Caco-2 (cell line): ENCODE data around the gene TM4SF18. TPM values are rescaled to one million over a fixed set of nuclear protein-coding genes. Genes with fewer than 3 reads are reported as not detected.

Experiments used
- BruUV-seq: library from RNA; stranded (reverse); fragments of 400-500 nt; replicated peaks from 2 replicates; lab custom pipeline; 2021; lab: Mats Ljungman, UMichigan
- CTCF ChIA-PET: fragments of 300-600 bp; sonication (Branson Sonifier 250); formaldehyde crosslinking; loops from one replicate; lab custom pipeline; 2022; ENCODE audit warnings: antibody characterized with exemption; lab: Charles Lee
- POLR2A ChIA-PET: fragments of 300-600 bp; sonication (Branson Sonifier 250); formaldehyde crosslinking; loops from one replicate; lab custom pipeline; 2022; ENCODE audit warnings: antibody characterized with exemption; lab: Charles Lee
- DNase-seq, 2 experiments: peaks; one replicate each; pipeline versions ENCODE4 v3.0.0 to v3.0.0-alpha.2; 2020 to 2022
- H3K27me3 ChIP-seq: replicated peaks from 2 replicates; pipeline ENCODE4 v1.6.0; 2011; ENCODE audit warnings: low read length; ENCODE audit not compliant: control insufficient read depth, insufficient read depth
- H3K36me3 ChIP-seq: 2 replicates; pipeline ENCODE4 v1.5.1; 2011; ENCODE audit warnings: low read length; ENCODE audit not compliant: control insufficient read depth, insufficient read depth
- H3K4me1 ChIP-seq: fragments of 250-450 bp; sonication (Bioruptor Pico); 2 replicates; pipeline ENCODE4 v1.5.1; 2020; ENCODE audit warnings: mild to moderate bottlenecking
- H3K4me3 ChIP-seq: 2 replicates; pipeline ENCODE4 v1.5.1; 2011; ENCODE audit warnings: low read depth, mild to moderate bottlenecking, control low read depth, low read length
- H3K9me3 ChIP-seq: fragments of 250-450 bp; sonication (Bioruptor Pico); 2 replicates; pipeline ENCODE4 v1.5.1; 2020; ENCODE audit warnings: mild to moderate bottlenecking, moderate library complexity
- H3K27ac Mint-ChIP-seq: one replicate; pipeline ENCODE4 v1.8.0; 2022; ENCODE audit warnings: mixed read lengths; ENCODE audit not compliant: unreplicated experiment
- H3K27me3 Mint-ChIP-seq: one replicate; pipeline ENCODE4 v1.8.0; 2022; ENCODE audit warnings: mixed read lengths; ENCODE audit not compliant: insufficient read depth, unreplicated experiment
- H3K36me3 Mint-ChIP-seq: one replicate; pipeline ENCODE4 v1.8.0; 2022; ENCODE audit warnings: mild to moderate bottlenecking, mixed read lengths; ENCODE audit not compliant: insufficient read depth, unreplicated experiment
- H3K4me1 Mint-ChIP-seq: one replicate; pipeline ENCODE4 v1.8.0; 2022; ENCODE audit warnings: low read depth, mixed read lengths; ENCODE audit not compliant: unreplicated experiment
- H3K4me3 Mint-ChIP-seq: one replicate; pipeline ENCODE4 v1.8.0; 2022; ENCODE audit warnings: mild to moderate bottlenecking, moderate library complexity, mixed read lengths; ENCODE audit not compliant: unreplicated experiment
- H3K9me3 Mint-ChIP-seq: one replicate; pipeline ENCODE4 v1.8.0; 2022; ENCODE audit warnings: mixed read lengths; ENCODE audit not compliant: unreplicated experiment
- CTCF ChIP-seq, 2 experiments: fragments of 200-600 bp in 1 of 2; IDR thresholded peaks; 1 replicate in 1 of 2; 2 replicates in 1 of 2; pipeline versions ENCODE4 v1.5.1 to v1.8.0; 2011 to 2022; ENCODE audit warnings: antibody characterized with exemption in 1 of 2, control low read depth in 1 of 2, inconsistent platforms in 1 of 2, low read depth in 1 of 2, low read length in 1 of 2, mild to moderate bottlenecking in 1 of 2, moderate library complexity in 1 of 2; ENCODE audit not compliant: insufficient read depth in 1 of 2, severe bottlenecking in 1 of 2, unreplicated experiment in 1 of 2
- intact Hi-C: fragments of 100-400 bp; cut with micrococcal nuclease; formaldehyde crosslinking; loops from one replicate; pipeline ENCODE4 v1.10.0; 2022; ENCODE audit not compliant: unreplicated experiment
- total RNA-seq: library from RNA; stranded (reverse); gene quantifications from 2 replicates; pipeline ENCODE4 v1.2.3, GENCODE V29; 2022

The TM4SF18 gene
- total RNA-seq, 1 experiment from 2014 or later = not detected

GRCh38 chr3:149305376-149305775 lies 28.1 kb downstream of the TM4SF18 start:
- Histone ChIP-seq H3K36me3 (no peaks in the 10 kb centered on the region), H3K27me3 (no peaks in the 10 kb centered on the region), H3K9me3 (peaks cover 8% of the 10 kb centered on the region; the same call in 1 of the 2 replicates), H3K4me1 (peaks cover 20% of the 10 kb centered on the region), H3K4me3 (no peak overlapping the region)
- Mint-ChIP-seq H3K27me3 (no peaks in the 10 kb centered on the region), H3K9me3 (peaks cover 12% of the 10 kb centered on the region), H3K4me1 (peaks cover 14% of the 10 kb centered on the region), H3K36me3 (peaks cover 2% of the 10 kb centered on the region), H3K27ac (no peak overlapping the region), H3K4me3 (no peak overlapping the region)
- ChIA-PET CTCF (no interaction called here), POLR2A (no interaction called here)
- no peak for TF ChIP-seq CTCF (IDR thresholded peaks at IDR 0.05; ENCODE audit: insufficient read depth in 1 of 2, low read depth in 1 of 2, low read length in 1 of 2, severe bottlenecking in 1 of 2, unreplicated experiment in 1 of 2)
- no peak for DNase-seq
- intact Hi-C loops = no loop called here
- BruUV-seq = no TSS peak

- POLR2A ChIA-PET = interaction anchor here (0.7 to 1.1 kb wide), 2 partner anchors 85 to 101 kb away, joined by 3 to 4 read pairs; no protein-coding TSS in a partner anchor
- CTCF ChIA-PET = interaction anchor here (0.7 to 1.3 kb wide), 7 partner anchors 15 to 345 kb away, joined by 3 to 10 read pairs (median 4); no protein-coding TSS in a partner anchor
- no peak overlapping the region for H3K4me3 ChIP-seq
- H3K27me3 ChIP-seq = no peaks in the 10 kb centered on the region
- peaks cover 7% of the 10 kb centered on the region for H3K36me3 Mint-ChIP-seq
- H3K27ac Mint-ChIP-seq = peak overlapping the region; percentile 61
- H3K9me3 Mint-ChIP-seq = peaks cover 16% of the 10 kb centered on the region
- no peaks in the 10 kb centered on the region for H3K27me3 Mint-ChIP-seq
- TF ChIP-seq CTCF (IDR thresholded peaks at IDR 0.05; ENCODE audit: insufficient read depth in 1 of 2, low read depth in 1 of 2, low read length in 1 of 2, severe bottlenecking in 1 of 2, unreplicated experiment in 1 of 2) = no peak
- no peaks in the 10 kb centered on the region for H3K36me3 ChIP-seq
- peaks cover 16% of the 10 kb centered on the region for H3K4me1 Mint-ChIP-seq
- peak overlapping the region; percentile 49 for H3K4me3 Mint-ChIP-seq
- BruUV-seq = no TSS peak
- intact Hi-C loops = loop anchor here (1.0 kb wide), 4 partner anchors 23 to 87 kb away; no protein-coding TSS in a partner anchor
- H3K9me3 ChIP-seq = no peaks in the 10 kb centered on the region
- DNase-seq = peak; percentile 81 to 88
- H3K4me1 ChIP-seq = peaks cover 35% of the 10 kb centered on the region
Observed at GRCh38 chr3:149299938-149300801, 33.3 kb downstream of the TM4SF18 start.

- peaks cover 7% of the 10 kb centered on the region for H3K36me3 Mint-ChIP-seq
- Histone ChIP-seq H3K27me3 (no peaks in the 10 kb centered on the region), H3K4me3 (no peak overlapping the region), H3K9me3 (no peaks in the 10 kb centered on the region), H3K36me3 (no peaks in the 10 kb centered on the region), H3K4me1 (peaks cover 35% of the 10 kb centered on the region)
- H3K27ac Mint-ChIP-seq = no peak overlapping the region
- BruUV-seq = no TSS peak
- H3K27me3 Mint-ChIP-seq = no peaks in the 10 kb centered on the region
- intact Hi-C loops = no loop called here
- H3K4me3 Mint-ChIP-seq = no peak overlapping the region
- TF ChIP-seq CTCF (IDR thresholded peaks at IDR 0.05; ENCODE audit: insufficient read depth in 1 of 2, low read depth in 1 of 2, low read length in 1 of 2, severe bottlenecking in 1 of 2, unreplicated experiment in 1 of 2) = no peak
- ChIA-PET CTCF (no interaction called here), POLR2A (no interaction called here)
- H3K4me1 Mint-ChIP-seq = peaks cover 16% of the 10 kb centered on the region
- peaks cover 10% of the 10 kb centered on the region for H3K9me3 Mint-ChIP-seq
- DNase-seq = no peak
Observed at GRCh38 chr3:149296972-149297371, 36.5 kb downstream of the TM4SF18 start.
